GF-D8 (cell line): Measurements from ENCODE around the gene MYO7B.

Source experiments
- DNase-seq: peaks from one replicate; lab custom pipeline; 2025; lab: John Stamatoyannopoulos, UW

MYO7B gene

DNA sequence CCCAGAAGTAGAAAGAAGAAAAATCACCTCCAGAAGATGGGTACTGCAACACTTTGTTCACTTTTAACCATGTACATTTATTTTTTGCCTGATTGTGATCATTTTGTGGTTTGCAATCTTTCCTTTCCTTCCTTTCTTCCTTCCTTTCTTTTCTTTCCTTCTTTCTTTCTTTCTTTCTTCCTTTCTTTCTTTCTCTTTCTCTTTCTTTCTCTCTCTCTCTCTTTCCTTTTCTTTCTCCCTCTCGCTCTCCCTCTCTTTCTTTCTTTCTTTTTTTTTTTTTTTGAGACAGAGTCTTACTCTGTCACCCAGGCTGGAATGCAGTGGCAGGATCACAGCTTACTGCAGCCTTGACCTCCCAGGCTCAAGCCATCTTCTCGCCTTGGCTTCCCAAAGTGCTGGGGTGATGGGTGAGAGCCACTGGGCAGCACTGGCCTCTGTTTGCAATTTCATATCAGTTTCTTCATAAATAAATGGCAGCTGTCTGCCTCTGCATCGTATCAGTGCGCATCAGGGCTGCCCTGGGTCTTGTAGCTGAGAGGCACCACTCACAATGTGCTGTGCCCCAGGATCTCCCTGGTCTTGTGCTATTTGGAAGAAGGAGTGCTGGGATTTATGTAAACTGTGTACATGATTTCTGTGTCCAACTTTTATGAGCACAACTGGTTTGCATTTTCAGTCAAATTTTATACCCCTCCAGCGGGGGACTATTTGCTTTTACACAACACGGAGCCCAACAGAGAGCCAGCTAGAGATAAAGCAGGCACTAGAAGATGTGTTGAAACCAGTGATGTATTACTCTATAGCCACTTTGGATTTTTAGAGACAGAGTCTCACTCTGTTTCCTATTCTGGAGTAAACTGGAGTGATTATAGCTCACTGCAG, 146.7 kb downstream of the MYO7B start:
- no peak for DNase-seq

DNA sequence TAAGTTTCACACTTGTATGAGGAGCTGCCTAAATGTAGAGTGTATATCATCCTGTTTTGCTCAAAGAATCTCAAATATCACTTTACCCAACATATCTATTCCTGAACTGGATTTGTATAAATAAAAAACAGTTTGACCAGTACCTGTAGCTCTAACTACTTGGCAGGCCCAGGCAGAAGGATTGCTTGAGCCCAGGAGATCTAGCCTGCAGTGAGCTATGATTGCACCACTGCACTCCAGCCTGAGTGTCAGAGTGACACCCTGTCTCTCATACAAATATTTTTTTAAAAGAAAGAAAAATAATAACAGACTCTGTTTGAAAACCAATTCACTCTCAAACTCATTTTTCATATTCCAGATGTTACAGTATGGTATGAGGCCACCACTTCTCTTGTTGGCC, 147.6 kb downstream of the MYO7B start:
- DNase-seq = no peak

DNA sequence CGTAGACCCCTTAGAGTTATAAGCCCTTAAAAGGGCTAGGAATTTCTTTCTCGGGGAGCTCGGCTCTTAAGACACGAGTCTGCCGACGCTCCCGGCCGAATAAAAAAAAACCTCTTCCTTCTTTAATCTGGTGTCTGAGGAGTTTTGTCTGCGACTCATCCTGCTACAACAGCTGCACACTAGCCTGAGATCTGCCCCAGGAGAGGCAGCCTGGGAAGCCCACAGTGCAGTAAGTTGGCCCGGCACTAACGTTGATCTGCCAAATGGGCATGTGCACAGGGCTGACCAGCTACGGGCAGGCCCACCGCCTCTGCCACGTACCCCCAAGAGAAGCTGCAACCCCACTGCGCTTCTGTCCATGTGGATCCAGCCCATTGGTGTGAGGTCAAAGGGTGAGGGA, 148.3 kb downstream of the MYO7B start:
- no peak for DNase-seq

DNA sequence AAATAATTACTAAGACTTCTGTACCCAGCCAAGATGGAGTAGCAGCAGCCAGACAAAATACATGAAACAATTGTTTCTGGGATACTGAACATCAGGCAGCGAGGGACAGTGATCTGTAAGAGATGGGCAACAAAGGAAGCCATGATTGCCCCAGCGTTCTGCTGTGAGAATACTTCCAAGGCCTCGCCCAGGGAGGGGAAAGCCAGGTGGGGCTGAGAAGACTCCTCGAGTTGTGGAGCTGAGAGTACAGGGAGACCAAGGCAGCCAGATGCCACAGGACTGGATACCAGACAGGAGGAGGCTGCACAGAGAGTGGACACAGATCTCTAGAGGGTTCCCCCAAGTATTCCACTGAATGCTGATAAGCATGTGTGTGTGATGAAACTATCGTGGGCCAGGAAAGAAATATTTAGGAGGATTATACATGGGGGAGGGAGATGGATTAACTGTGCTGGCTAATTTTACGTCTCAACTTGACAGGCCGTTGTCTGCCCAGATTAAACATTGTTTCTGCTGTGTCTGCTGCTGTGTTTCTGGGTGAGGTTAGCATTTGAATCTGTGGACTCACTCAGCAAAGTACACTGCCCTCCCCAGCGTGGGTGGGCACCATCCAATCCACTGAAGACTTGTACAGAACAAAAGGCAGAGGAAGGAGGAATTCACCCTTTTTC, 150.1 kb downstream of the MYO7B start:
- no peak for DNase-seq
